Colonic mucosa (tissue), 4 donors: ENCODE data around the gene ANXA7. TPM values are rescaled to one million over a fixed set of nuclear protein-coding genes. Genes with fewer than 3 reads are reported as not detected.

Experiments
- DNase-seq: peaks from one replicate; pipeline ENCODE4 v3.0.0-alpha.2; 2020
- H3K27ac ChIP-seq: fragments of 200-600 bp; one replicate; pipeline ENCODE4 v1.8.0; 2021
- H3K27me3 ChIP-seq: fragments of 200-600 bp; one replicate; pipeline ENCODE4 v1.8.0; 2021
- H3K36me3 ChIP-seq: fragments of 200-600 bp; one replicate; pipeline ENCODE4 v1.8.0; 2021
- H3K4me1 ChIP-seq: fragments of 200-600 bp; one replicate; pipeline ENCODE4 v1.8.0; 2021; ENCODE audit warnings: mild to moderate bottlenecking
- H3K4me3 ChIP-seq: fragments of 200-600 bp; one replicate; pipeline ENCODE4 v1.8.0; 2021
- H3K9ac ChIP-seq, 2 donors: one replicate each; pipeline ENCODE4 v1.7.0; 2013; ENCODE audit warnings: control low read depth in 2 of 2, low read depth in 2 of 2, low read length in 2 of 2
- H3K9me3 ChIP-seq: fragments of 200-600 bp; one replicate; pipeline ENCODE4 v1.8.0; 2021
- intact Hi-C: fragments of 100-400 bp; cut with DNase I; formaldehyde crosslinking; loops from one replicate; pipeline ENCODE4 v1.14.1; 2022
- total RNA-seq, 2 donors: library from RNA; stranded (reverse); fragmentation: NEBNext Ultra II Directional in 1 of 2; extraction: Animal tissue kit (Norgen Biotek cat#: 25700) in 1 of 2; gene quantifications; one replicate each; pipeline ENCODE4 v1.2.1, GENCODE V29; 2021
- TF ChIP-seq, protein P1 (sequence below): fragments of 200-600 bp; IDR thresholded peaks from one replicate; pipeline ENCODE4 v1.8.0; 2022; ENCODE audit warnings: antibody characterized with exemption, mild to moderate bottlenecking
- donor health status: healthy.
- donor health status: DM: no; HTN: no; CAD: no.
- donor health status: DM: no; HTN: no; CAD: no.

The ANXA7 gene
- total RNA-seq, 2 donors from 2014 or later, result 120 to 133 TPM

GRCh38 chr10:73448384-73448783, 34.5 kb upstream of the ANXA7 start:
- H3K4me1 ChIP-seq, result no peaks in the 10 kb centered on the region
- no peaks in the 10 kb centered on the region for H3K9me3 ChIP-seq
- H3K27ac ChIP-seq, result no peak overlapping the region
- peaks cover 6% of the 10 kb centered on the region for H3K36me3 ChIP-seq
- TF ChIP-seq, protein P1, sequence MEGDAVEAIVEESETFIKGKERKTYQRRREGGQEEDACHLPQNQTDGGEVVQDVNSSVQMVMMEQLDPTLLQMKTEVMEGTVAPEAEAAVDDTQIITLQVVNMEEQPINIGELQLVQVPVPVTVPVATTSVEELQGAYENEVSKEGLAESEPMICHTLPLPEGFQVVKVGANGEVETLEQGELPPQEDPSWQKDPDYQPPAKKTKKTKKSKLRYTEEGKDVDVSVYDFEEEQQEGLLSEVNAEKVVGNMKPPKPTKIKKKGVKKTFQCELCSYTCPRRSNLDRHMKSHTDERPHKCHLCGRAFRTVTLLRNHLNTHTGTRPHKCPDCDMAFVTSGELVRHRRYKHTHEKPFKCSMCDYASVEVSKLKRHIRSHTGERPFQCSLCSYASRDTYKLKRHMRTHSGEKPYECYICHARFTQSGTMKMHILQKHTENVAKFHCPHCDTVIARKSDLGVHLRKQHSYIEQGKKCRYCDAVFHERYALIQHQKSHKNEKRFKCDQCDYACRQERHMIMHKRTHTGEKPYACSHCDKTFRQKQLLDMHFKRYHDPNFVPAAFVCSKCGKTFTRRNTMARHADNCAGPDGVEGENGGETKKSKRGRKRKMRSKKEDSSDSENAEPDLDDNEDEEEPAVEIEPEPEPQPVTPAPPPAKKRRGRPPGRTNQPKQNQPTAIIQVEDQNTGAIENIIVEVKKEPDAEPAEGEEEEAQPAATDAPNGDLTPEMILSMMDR, result no peak
- H3K4me3 ChIP-seq, result no peak overlapping the region
- no peak overlapping the region for H3K9ac ChIP-seq
- intact Hi-C loops, result no loop called here
- H3K27me3 ChIP-seq, result no peaks in the 10 kb centered on the region
- no peak for DNase-seq

- Histone ChIP-seq H3K36me3 (no peaks in the 10 kb centered on the region), H3K9me3 (no peaks in the 10 kb centered on the region), H3K4me3 (no peak overlapping the region), H3K27ac (no peak overlapping the region), H3K9ac (no peak overlapping the region), H3K4me1 (no peaks in the 10 kb centered on the region), H3K27me3 (no peaks in the 10 kb centered on the region)
- intact Hi-C loops, result no loop called here
- TF ChIP-seq, protein P1, result no peak
- DNase-seq, result no peak
These were observed 33.1 kb upstream of the ANXA7 start for GRCh38 chr10:73446926-73447325.

DNA sequence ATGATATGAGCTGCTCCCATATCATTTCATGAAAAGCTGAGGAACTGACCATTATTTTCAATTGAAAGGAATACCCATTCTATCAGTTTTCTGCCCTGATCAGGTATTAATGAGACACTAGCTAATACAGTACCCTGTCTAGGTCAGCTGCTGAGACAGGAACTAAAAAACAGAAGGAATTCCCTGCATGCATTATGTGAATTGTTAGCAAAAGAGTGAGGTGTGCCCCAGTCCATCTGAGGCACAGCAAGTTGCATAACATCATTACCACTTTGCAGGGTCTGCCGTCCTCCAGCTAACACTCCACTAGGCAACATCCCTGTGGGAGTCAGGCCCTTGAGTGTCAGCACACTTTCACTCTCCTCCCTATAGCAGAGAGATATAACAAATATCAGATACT, 30.6 kb upstream of the ANXA7 start:
- Histone ChIP-seq H3K4me3 (no peak overlapping the region), H3K9ac (no peak overlapping the region), H3K27ac (no peak overlapping the region), H3K4me1 (no peaks in the 10 kb centered on the region), H3K36me3 (no peaks in the 10 kb centered on the region), H3K9me3 (no peaks in the 10 kb centered on the region), H3K27me3 (no peaks in the 10 kb centered on the region)
- intact Hi-C loops, result no loop called here
- no peak for DNase-seq
- TF ChIP-seq, protein P1, result no peak

- TF ChIP-seq, protein P1, result no peak
- Histone ChIP-seq H3K36me3 (no peaks in the 10 kb centered on the region), H3K27me3 (no peaks in the 10 kb centered on the region), H3K4me1 (no peaks in the 10 kb centered on the region), H3K9ac (no peak overlapping the region), H3K4me3 (no peak overlapping the region), H3K27ac (no peak overlapping the region), H3K9me3 (no peaks in the 10 kb centered on the region)
- intact Hi-C loops, result no loop called here
- DNase-seq, result no peak
These were observed 25.9 kb upstream of the ANXA7 start for GRCh38 chr10:73439605-73440312.

GRCh38 chr10:73439055-73439454, 25.2 kb upstream of the ANXA7 start:
- TF ChIP-seq, protein P1, result no peak
- no peaks in the 10 kb centered on the region for H3K9me3 ChIP-seq
- no peak overlapping the region for H3K9ac ChIP-seq
- no peak overlapping the region for H3K4me3 ChIP-seq
- intact Hi-C loops, result no loop called here
- no peak for DNase-seq
- no peaks in the 10 kb centered on the region for H3K36me3 ChIP-seq
- H3K27me3 ChIP-seq, result no peaks in the 10 kb centered on the region
- no peak overlapping the region for H3K27ac ChIP-seq
- H3K4me1 ChIP-seq, result no peaks in the 10 kb centered on the region
